ENCODE measurements around the gene DDR2.

DDR2 gene

GRCh38 chr1:162689745-162690671 lies 57.7 kb downstream of the DDR2 start:
- H3K4me3 ChIP-seq (ENCODE audit: low read length), result no peak overlapping the region

DNA sequence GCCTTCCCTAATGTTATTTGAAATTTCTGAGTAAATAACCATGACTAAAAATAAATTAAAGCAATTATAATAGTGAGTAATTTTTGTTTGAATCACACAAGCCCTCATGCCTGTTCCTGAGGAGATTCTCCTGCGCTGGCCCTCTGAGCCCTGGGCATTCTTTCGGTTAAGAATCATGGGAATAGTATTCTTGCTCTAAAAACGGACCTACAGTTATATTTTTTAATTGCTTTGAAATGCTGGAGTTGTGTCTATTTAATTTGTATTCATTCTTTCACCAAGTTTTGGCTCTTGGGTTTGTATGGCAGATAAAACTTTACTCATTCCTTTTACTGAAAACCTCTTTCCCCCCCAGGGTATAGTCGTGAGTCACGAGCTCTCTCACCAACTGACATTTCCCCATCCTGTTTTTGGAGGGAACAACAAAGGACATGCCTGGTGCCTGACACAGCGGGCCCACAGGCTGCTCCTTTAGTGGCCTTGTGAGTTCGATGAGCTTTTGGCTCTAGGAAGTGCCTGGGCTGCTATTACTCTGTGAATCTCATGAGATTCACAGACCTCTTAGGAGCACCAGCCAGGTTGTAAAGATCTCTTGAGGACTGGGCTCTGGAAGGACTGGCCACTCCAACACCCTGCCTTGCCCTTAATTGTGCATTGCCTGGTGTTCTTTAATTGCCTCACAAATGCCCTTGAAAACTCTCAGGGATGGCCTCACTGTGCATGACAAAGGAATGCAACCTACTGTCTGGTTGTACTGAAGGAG lies 58.6 kb downstream of the DDR2 start:
- no peak overlapping the region for H3K4me3 ChIP-seq (ENCODE audit: low read length)
- DNase-seq (ENCODE audit: low read depth, low spot score), result no peak

More at GRCh38 chr1:162689745-162690671, 57.7 kb downstream of the DDR2 start:
- no peak for DNase-seq (ENCODE audit: low read depth, low spot score)

DNA sequence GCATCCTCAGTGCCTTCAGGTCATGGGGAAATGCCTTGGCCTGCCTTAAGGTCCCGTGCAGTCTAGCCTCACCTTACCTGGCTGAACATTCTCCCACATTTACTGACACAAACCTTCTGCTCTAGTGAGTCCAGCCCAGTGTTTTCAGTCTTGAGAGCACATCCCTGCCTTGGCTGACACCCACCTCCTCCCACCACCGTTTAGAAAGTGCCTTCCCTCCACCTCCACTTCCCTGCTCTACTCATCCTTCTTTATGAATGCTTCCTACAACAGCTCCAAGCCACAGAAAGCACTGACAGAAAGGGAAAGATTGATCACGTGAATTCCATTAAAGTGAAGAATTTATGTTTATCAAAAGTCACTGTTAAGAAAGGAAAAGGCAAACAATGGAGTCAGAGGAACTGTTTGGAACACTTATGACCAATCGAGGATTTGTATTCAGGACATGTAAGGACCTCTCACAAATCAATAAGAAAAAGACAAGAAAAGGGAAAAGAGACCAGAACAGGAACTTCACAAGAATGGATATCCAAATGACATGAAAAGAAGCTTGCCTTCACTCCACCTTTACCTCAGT lies 59.8 kb downstream of the DDR2 start:
- no peak for DNase-seq (ENCODE audit: low read depth, low spot score)
- H3K4me3 ChIP-seq (ENCODE audit: low read length), result no peak overlapping the region

- H3K4me3 ChIP-seq (ENCODE audit: low read length), result no peak overlapping the region
- DNase-seq (ENCODE audit: low read depth, low spot score), result no peak
Measured at GRCh38 chr1:162694911-162695310, 62.6 kb downstream of the DDR2 start.

GRCh38 chr1:162695687-162696086 lies 63.4 kb downstream of the DDR2 start:
- no peak overlapping the region for H3K4me3 ChIP-seq (ENCODE audit: low read length)
- DNase-seq (ENCODE audit: low read depth, low spot score), result no peak

DNA sequence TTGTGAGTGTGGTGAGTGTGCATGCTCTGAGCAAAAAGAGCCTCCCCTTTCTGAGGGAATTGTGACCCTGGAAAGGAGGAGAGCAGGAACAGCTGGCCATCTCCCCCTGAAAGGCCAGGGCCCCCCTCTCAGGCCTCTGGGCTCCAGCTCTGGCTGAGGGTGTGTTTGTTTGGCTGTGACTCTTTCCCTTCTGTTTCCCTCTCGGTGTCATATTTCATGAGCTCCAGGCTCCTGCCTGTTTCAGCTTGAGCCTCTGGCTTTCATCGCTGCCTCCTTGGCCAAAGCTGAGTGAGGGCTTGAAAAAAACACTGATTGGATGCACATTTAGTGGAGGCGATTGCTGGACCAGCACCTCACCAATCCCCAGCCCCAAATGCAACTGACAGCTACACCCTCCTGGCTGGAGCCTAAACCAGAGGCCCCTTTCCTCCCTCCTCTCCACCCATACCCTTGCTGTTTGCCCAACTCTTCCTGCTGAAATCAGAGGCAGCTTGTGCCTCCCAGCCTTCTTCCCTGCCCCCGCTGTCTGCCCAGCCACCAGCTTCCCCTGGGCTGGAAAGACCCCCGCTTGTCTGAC lies 64.1 kb downstream of the DDR2 start:
- H3K4me3 ChIP-seq (ENCODE audit: low read length), result no peak overlapping the region
- DNase-seq (ENCODE audit: low read depth, low spot score), result no peak

- no peak overlapping the region for H3K4me3 ChIP-seq (ENCODE audit: low read length)
- DNase-seq (ENCODE audit: low read depth, low spot score), result no peak
Measured at GRCh38 chr1:162697140-162697895, 65.1 kb downstream of the DDR2 start.

GRCh38 chr1:162699366-162699765 lies 67.1 kb downstream of the DDR2 start:
- H3K4me3 ChIP-seq (ENCODE audit: low read length), result no peak overlapping the region
- no peak for DNase-seq (ENCODE audit: low read depth, low spot score)

GRCh38 chr1:162700131-162700530 lies 67.9 kb downstream of the DDR2 start:
- no peak overlapping the region for H3K4me3 ChIP-seq (ENCODE audit: low read length)
- DNase-seq (ENCODE audit: low read depth, low spot score), result no peak

DNA sequence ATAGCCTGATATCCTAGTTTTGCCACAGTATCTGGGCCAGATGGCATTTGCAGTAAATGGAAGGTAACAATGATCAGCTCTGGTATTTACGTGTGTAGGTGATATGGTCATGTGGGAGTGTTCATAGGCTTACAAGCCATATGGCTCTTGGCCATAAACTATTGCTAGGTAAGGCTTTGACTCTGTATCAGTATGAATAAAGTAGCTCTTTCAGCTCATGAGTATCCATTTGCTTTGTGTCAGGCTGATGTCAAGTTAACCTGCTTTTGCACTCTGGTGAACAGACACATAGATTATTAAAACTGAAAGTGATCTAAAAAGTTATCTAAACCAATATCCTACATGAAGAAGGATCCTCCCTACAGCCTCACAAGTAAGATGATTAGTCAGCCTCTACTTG lies 69.0 kb downstream of the DDR2 start:
- H3K4me3 ChIP-seq (ENCODE audit: low read length), result no peak overlapping the region
- no peak for DNase-seq (ENCODE audit: low read depth, low spot score)

GRCh38 chr1:162702628-162703027 lies 70.4 kb downstream of the DDR2 start:
- no peak for DNase-seq (ENCODE audit: low read depth, low spot score)
- H3K4me3 ChIP-seq (ENCODE audit: low read length), result no peak overlapping the region

DNA sequence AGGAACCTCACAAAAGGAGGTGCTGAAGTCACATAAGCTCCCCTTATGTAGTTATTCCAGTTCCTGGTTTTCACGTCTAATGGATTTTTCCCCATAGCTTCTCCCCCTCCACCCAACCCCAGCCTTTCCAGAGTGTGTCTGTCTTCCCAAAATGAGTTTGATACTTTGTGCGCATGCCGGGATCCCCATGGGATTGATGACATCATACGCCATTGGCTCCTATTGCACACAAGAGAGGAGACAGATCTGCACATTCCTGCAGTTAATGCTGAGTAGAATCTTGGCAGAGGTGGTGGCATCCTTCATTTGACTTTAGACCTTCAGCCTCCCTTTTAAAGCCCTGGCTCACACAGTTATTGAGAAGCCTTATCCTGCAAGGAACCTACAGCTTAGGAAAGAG lies 71.4 kb downstream of the DDR2 start:
- DNase-seq (ENCODE audit: low read depth, low spot score), result no peak
- H3K4me3 ChIP-seq (ENCODE audit: low read length), result no peak overlapping the region

GRCh38 chr1:162704673-162705424 lies 72.6 kb downstream of the DDR2 start:
- no peak for DNase-seq (ENCODE audit: low read depth, low spot score)
- no peak overlapping the region for H3K4me3 ChIP-seq (ENCODE audit: low read length)

GRCh38 chr1:162706003-162706402 lies 73.7 kb downstream of the DDR2 start:
- DNase-seq (ENCODE audit: low read depth, low spot score), result no peak
- H3K4me3 ChIP-seq (ENCODE audit: low read length), result no peak overlapping the region

DNA sequence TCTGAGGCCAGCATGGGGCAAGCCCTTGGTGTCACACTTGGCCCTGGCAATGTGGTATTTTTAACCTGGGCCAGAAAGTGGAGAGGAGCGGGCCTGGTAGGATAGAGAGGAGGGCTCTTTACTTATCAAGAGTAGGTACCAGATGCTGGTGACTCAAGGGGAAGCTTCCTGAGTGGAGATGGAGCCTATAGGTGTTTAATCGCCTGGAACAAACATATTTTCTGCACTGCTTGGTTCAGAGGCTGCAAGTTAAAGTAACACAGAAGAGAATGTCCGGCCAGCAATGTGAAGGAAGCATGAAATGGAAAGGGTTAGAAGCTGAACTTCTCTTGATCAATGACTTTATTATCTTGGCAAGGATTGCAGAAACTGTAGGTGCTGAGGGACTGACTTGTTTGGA lies 74.3 kb downstream of the DDR2 start:
- no peak for DNase-seq (ENCODE audit: low read depth, low spot score)
- H3K4me3 ChIP-seq (ENCODE audit: low read length), result no peak overlapping the region

DNA sequence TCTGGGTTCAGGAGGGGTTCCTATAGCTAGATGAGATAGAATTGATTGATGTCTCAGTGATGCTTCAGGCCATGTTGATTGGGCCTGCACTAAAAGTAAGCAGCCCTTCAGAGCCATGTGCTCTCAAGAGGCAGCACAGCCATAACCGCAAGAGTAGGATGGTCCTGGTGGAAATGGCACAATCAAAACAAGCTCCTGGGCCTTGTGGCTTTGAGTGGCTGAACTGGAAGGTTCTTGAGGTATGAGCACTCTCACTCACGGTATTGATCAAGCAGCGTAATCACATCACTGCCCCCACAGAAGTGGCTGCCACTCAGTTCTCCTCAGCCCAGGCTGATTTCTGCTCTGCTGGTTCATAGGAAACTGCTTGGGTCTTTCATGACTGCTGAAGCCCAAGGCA lies 76.0 kb downstream of the DDR2 start:
- DNase-seq (ENCODE audit: low read depth, low spot score), result no peak
- H3K4me3 ChIP-seq (ENCODE audit: low read length), result no peak overlapping the region

DNA sequence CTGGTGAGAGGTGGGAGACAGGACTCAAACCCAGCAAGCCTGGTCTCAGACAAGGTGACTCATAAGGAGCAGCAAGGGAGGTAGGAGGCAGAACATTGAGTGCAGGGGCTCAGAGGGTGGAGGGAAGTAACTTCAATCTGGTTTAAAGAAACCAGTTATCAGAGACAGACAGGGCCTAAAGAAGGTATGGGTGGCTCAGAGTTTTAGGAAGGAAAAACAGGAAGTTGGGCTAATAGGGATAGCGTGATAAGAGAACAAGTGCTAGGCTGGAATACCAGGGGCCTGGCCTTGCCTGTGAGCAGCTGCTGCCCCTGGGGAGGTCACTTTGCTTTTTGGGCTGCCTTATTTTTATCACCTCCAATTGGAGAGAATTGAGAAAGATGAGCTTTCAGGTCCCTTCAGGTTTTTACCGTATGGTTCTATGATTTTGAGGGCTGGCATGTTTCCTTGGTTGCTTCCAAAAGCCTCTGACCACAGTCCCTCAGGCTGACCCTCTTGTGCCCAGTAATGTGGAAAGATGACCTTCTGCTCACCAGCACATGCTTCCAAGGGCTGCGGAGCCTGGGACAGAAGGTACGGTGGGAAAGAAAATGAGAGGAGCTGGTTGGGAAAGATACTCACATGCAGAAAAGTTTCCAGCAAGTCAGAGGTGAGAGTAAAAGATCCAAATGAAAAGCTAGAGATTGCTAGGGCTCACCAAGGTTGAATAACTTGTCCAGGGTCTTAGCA lies 77.0 kb downstream of the DDR2 start:
- no peak overlapping the region for H3K4me3 ChIP-seq (ENCODE audit: low read length)
- DNase-seq (ENCODE audit: low read depth, low spot score), result no peak

- H3K4me3 ChIP-seq (ENCODE audit: low read length), result no peak overlapping the region
- DNase-seq (ENCODE audit: low read depth, low spot score), result no peak
Measured at GRCh38 chr1:162709870-162710269, 77.6 kb downstream of the DDR2 start.
